Stimulated activated naive CD4-positive, alpha-beta T cell treated with Interleukin-2 at 50 U/mL for 16 hours (primary cell): ENCODE measurements around the gene MAP2K5.
"Not testable (repeated sequence)": the region's sequence is repeated elsewhere in the genome, so short reads cannot be mapped to it uniquely, and the experiment has no call there.

Experiments
- DNase-seq: peaks from one replicate; lab custom pipeline; 2025; lab: John Stamatoyannopoulos, UW

Gene MAP2K5

DNA sequence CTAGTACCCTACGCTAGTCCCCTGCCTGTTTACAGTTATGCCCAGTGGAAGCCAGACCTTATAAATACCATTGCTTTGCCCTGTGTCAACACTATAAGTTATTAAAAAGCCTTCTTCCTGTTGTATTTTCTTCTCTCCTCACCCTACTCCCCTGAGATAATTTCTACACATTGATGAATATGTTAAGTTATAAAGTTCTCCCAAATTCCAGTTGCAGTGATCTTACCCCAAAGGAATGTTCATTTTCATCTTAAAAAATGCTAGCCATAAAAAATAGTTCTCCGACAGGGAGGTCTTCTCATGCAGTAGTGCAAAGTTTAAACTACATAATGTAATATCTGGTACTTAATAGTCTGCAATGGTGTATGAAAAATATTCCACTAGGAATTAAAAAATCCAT lies 58.6 kb downstream of the MAP2K5 start:
- DNase-seq, result no peak

DNA sequence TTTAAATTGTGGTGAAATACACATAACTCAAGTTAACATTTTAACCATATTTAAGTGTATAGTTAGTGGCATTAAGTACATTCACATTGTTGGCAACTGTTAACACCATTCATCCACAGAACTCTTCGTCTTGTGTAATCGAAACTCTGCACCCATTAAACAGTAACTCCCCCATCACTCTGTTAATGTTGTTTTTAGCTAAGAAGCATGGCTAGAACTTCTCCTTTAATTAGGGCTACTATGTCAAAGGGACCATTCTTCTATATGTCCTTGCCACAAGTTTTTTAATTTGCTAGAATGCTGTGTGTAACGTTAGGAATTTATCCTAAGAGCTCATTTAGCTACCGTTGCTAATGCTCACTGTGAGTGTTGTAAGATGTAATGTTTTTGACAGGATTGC lies 60.6 kb downstream of the MAP2K5 start:
- no peak for DNase-seq

DNA sequence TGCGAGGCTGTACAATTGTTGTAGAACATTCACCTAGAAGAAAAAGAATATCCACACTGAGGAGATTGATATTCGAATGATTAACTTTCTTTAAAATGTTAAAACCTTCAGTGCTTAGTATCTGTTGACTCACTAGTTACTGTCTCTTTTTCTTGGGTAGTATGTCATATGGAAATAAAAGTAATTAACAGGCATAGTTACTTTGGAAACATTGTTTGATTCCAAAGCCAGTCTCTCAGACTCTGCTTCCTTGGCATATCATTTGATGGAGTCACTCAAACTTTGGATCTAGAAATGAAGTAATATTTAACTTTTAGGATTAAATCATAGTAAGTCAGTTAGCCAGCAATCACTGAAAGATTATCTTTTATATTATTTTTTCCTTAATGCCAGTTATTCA lies 63.4 kb downstream of the MAP2K5 start:
- no peak for DNase-seq

DNA sequence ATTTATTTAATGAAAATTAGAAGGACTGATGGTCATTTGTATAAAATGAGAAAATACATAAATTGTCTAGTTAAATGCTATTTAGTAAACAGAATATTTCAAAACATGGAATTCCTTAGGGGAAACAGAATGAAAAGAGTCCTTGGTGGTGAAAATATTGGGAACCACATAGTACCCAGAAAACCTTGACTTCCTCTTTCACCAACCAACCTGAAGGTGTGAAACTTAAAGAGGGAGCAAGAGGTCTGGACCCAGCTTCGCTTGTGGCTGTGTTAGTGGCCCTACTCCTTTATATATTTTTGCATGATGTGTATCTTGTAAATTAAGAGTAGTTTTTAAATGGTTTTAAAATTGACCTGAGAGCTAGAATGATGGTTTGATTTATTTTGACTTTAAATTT lies 64.2 kb downstream of the MAP2K5 start:
- no peak for DNase-seq

DNA sequence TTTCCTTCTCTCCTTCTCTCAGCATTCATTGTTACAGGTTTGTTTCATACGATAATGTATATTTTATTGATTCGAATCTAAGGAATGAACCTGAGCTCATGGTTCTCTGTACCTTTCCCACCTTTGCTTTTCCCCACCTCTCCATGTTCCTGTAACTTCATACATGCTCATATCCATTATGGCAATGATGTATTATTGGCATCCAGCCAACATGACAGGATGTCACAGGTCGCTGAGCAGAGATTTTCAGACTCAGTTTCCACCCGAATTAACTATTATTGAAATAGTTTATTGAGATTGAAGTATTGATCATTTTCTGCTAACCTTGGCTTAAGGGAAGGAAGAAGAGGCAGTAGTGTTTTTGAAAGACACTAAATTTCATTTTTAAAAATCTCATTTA lies 64.8 kb downstream of the MAP2K5 start:
- DNase-seq, result no peak

DNA sequence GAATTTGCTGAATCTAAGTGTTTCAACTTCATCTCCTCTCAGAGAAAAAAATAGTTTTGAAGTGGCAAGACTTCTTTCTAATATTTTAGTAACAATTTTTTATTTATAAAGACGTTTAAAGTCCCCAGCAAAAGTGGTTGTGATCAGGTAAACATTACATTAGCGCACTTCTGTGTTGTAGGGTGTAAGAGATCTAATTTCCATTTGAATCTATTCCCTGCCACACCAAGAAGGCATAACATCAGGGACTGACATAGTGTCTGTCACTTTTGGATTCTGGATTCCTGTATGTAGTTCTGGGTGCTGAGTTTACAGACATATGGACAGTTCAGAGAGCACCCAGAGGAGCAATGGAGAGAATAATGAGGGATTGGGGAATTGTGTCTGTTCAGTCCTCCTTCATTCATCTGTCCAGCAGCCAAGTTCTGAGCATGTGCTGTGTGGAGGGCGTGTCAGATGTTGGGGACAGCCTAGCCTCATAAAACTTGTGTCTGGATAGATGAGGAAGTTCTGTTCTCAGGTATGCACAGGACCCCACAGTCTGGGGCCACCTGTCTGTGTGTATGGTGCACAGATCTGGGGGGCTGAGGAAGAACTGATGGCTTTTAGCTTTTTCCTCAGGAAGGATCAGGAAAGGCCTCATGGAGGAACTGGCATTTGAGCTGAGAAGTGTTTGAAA lies 65.6 kb downstream of the MAP2K5 start:
- DNase-seq, result no peak

DNA sequence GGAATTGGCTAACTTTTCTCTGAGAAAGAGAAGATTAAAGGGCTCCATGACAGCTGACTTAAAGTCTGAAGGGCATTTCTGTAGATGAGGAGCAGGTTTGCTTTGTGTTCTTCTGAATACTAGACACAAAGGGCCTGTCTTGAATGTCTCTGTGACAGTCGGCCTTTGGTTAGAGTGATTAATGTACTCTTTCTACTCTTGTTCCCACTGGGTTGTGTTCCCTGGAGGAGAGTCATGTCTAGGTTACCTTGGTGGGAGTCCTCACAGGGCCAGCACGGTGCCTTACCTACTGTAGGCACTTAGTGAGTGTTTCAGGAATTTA lies 66.1 kb downstream of the MAP2K5 start:
- no peak for DNase-seq

DNA sequence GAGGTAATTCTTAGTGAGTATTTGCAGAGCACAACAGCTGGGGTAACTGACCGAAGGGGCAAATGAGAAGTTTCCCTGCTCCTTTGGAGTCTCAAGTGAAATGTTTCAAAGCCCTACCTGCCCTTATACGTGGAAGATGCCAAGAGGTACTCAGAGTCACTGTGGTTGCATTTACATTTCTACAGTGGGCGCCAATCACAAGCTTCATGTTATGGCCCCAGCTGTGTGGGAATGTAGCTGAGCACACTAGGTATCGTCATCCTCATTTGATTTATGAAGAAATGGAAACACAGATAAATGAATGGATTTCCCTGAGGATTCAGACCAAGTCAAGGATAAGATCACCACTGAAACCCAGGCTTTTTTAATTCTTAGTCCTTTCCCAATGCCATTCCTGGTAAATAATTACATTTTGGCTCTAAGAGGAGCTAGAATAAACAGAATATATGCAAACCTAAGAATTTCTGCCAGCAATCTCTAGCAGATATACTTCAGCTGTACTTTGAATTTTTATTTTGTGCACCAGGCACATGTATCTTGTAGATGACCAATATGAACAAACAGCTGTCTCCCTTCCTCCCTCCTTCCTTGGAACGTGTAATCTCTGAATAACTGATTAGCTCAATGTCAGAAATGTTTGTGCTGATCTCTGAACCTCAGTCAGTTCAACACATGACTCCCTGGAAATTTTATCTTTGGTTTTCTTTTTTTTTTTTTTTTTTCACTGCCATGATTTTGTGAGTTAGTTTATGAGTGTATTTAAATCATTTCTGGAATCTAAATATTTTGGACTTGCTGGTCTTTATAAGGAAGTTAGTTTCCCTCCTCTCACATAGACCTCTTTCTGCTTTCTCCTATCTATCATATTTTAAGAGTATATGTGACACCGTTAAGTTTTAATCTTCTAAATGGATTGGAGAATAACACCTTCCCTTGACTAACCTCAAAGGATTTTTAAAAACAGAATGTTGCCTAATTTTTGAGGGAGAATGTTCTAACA lies 69.2 kb downstream of the MAP2K5 start:
- no peak for DNase-seq

DNA sequence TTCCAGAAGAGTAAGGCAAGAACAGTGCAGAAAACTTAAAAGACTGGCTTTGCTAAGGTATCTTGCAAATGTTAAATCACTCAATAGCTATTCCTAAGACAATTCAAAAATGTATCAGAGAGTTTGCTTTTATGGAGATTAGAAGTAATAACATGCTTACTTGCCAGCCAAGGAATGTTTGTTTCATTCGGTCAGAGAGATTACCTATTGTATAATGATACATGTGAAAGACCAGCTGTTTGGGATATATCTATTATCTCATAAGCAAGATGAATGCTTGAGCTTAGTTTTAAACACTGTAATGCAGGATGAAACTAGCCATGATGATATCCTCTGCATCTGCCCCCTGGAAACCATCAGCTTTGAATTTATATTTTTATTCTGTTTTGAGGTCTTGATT lies 70.7 kb downstream of the MAP2K5 start:
- DNase-seq, result no peak

DNA sequence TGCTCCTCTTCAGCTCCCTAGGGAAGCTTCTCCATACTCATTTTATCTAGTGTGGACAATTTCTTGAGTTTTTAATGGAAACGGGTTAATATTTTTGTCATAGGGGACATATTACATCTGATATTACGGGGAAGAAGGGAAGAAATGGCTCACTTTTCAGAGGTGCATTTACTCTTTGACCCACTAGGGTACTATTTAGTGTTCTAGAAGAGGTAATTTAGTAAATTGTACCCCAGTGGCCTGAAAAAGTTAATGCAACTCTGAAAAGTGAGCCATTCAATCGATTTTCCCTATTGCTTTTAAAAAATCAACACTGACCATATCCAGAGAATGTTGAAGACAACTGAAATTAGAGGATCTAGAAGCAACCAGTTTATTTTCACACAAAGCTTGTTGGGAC lies 71.2 kb downstream of the MAP2K5 start:
- no peak for DNase-seq

DNA sequence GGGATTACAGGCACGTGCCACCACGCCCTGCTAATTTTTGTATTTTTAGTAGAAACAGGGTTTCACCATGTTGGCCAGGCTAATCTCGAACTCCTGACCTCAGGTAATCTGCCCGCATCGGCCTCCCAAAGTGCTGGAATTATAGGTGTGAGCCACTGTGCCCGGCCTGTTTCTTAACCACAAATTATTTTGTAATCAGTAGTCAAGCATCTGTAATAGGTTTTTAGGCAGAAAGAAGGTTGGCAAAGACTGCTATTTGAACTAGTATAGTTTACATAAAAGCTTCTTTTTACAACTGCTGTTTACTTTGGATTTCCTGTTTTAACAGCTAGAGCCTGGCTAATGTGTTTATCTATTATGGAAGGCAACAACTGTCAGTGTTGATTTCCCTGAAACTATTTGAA lies 72.6 kb downstream of the MAP2K5 start:
- DNase-seq, result not testable (repeated sequence)

DNA sequence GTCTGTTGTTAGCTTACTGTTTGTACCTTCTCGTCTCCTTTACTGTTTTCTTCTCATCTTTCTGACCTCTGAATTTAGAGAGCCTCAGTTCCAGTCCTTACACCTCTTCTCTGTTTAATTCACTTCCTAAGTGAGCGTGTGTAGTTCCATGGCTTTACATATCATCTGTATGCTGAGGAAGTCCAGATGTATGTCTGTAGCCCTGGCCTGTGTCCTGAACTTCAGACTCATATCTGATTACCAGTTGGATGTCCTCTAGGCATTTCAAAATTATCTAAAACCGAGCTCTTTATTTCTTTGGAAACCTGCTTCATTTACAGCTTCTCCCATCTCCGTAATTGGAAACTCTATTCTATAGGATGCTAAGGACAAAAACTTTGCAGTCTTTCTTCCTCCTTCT lies 75.8 kb downstream of the MAP2K5 start:
- no peak for DNase-seq

DNA sequence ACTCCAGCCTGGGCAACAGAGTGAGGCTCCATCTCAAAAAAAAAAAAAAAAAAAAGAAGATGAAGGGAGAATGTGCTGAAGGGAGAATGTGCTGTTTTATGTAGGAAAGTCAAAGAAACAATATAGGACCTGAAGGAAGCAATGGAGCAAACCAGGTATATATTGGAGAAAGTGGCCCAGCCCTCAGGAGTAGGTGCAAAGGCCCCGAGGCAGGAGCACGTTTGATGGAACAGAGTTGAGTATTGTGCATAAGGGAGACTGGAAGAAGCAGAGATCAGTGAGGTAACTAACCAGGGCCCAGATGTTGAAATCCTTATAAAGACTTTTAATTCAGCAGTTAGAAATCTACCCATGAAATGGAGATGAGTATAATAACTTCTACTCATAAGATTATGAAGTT lies 79.6 kb downstream of the MAP2K5 start:
- DNase-seq, result no peak

DNA sequence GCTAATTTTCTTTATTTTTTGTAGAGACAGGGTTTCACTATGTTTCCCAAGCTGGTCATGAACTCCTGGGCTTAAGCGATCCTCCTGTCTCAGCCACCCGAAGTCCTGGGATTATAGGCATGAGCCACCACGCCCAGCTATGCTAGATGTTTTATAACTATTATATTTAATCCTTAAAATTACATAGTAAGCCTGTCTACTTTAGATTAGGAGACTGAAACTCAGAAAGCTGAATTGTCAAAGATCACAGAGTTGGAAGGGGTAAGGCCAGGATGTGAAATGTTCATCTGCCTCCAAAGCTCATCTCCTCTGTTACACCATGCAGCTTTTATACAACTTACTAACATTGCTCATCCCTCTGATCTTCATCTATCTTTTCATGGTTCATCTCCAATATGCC lies 89.8 kb downstream of the MAP2K5 start:
- no peak for DNase-seq

DNA sequence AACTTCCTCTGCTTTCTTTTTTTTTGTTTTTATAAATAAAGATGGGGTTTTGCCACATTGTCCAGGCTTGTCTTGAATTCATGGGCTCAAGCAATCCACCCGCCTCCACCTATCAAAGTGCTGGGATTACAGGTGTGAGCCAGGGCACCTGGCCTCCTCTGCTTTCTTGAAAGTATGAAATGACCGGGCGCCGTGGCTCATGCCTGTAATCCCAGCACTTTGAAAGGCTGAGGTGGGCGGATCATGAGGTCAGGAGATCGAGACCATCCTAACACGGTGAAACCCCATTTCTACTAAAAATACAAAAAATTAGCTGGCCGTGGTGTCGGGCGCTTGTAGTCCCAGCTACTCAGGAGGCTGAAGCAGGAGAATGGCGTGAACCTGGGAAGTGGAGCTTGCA lies 93.4 kb downstream of the MAP2K5 start:
- DNase-seq, result not testable (repeated sequence)

DNA sequence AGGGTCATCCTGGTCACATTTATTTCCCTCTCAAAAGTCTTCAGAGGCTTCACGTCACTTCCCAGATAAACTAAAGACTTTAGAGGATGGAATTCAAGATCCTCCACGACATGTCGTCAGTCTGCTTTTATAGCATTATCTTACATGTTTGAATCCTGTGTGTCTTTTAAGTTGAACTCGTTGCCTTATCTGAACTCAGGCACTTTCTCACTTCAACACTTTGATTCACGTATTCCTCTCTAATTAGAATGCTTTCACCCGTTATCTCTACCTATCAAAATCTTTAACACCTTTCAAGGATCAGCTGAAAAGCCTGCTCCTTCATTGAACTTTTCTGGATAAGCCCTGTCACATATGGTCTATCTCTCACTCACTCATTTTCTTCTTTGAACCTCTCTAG lies 97.1 kb downstream of the MAP2K5 start:
- no peak for DNase-seq

DNA sequence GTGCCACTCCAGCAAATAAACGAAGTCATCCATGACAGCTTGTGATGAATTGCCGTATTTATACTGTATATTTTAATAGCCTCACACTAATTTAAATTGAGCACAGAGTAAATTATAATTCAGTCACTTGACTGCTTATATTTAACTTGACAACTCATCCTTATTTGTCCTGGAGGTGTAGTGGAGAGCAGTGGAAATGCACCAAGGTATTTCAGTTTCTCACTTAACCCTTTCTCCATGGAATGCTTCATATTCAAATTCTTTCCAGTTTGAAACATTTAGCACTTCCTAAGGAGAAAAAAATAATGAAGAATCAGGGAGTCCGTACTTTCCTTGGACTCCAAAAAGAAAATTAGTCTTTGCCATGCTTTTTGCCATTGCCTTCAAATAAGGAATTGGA lies 99.0 kb downstream of the MAP2K5 start:
- no peak for DNase-seq

DNA sequence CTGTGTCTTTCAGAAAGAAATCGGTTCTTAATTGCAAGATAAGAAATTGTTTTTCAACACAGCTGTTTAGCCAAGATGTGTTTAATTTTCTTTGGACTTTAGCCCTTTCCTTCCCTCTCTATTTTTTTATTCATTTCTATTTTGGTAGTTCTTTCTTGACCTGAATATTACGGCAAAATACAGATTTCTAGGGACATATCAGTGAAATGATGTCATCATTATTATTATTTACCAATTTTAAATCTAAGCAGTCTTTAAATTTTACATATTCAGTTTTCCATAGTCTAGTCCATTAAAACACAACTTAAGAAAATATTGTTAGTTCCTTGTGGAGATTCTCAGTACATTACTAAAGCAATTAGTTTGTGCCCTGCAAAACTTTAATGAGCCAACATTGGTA lies 104.3 kb downstream of the MAP2K5 start:
- no peak for DNase-seq

DNA sequence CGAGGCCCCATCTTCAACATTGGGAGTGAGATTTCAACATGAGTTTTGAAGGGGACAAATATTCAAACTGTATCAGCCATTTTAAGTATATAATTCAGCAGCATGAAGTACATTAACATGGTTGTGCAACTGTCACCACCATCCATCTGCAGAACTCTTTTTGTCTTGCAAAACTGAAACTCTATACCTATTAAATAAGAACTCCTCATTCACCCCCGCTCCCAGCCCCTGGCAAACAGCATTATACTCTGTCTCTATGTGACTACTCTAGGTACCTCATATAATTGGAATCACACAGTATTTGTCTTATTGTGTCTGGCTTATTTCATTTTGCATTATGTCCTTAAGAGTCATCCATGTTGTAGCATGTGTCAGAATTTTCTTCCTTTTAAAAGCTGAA lies 110.1 kb downstream of the MAP2K5 start:
- DNase-seq, result no peak

DNA sequence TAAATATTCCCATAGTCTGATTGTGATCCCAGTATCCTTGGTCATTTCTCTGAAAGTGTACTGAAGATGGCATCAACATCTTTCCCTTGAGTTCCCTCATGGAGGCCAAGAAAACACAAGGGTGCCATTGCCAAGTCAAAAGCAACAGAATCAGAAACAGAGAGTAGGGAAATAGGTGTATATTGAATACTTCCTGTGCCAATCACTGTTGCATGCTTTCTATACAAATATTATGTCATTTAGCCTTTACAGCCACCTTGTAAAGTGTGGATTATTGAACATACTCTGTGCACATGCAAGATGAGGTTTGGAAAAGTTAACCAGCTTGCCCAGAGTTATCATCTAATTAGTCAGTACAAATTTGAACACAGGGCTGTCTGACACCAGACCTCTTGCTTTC lies 117.9 kb downstream of the MAP2K5 start:
- no peak for DNase-seq

DNA sequence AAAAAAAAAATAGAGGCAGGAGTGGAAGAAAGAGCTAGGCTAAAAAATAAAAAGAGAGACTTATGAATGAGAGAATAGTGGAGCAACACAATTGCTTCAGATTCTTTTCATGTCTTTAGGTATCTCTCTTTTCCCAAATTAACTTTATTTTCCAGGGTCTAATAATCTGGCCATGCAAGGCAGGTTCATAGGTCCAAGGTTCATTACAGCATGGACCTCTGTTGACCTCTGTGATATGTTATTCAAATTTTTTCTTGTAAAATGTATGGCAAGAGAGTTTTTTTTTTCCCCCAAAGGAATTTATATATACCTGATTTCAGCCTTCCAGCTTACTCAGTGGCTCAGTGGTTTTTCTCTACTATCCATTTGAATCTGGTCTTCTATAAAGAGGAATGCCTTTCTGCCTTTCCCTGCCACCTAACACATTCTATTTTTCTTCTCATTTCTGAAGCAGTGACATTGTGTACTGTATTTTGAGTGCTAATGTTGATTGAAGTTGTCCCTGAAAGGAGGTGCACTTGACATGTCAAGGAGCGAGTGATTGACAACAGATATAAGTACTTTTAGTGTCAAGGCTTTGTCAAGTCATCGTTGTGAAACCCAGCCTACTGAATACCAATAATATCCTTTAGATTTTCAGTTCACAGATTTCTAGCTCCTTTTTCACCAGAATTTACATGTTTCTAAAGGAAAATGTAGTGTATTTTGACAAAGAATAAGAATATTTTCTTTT lies 118.5 kb downstream of the MAP2K5 start:
- DNase-seq, result no peak

DNA sequence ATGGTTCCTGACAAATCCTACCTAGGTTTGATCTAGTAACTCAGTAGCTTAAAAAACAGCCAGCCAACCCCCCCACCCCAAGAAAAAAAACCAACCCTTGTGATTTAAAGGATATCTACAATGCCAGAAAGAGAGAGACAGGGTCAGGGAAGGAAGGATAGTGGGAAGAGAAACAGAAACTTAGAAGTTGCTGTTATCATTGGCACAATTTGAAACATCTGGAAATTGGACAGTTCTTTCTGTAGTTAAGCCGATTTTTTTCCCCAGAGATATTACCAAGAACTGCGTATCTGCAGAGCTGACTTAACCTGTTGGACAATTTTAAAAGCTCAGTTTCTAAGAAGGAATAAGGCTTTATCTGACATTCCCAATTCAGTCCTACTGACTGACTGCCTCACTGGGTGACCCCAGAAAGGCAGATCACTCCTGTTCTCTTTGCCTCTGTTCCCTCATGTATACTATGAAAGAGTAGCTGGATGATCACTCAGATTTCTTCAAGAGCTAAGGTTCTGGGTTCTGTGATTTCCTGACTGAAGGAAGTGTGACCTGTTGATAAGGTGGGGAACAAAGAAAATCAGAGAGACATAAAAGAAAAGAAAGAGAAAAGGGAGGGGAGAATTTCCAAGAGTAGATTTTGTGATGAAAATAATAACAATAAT lies 128.3 kb downstream of the MAP2K5 start:
- no peak for DNase-seq
